Endothelial cell of umbilical vein (primary cell): ENCODE results near the gene GEMIN7. TPM values are rescaled to one million over a fixed set of nuclear protein-coding genes. Genes with fewer than 3 reads are reported as not detected.

Source experiments
- BruUV-seq: library from RNA; stranded (reverse); fragments of 400-500 nt; replicated peaks from 2 replicates; lab custom pipeline; 2021; lab: Mats Ljungman, UMichigan
- CTCF ChIA-PET: fragments of 300-600, 350-600 bp; sonication (Branson Sonifier 250); formaldehyde crosslinking; loops from one replicate; lab custom pipeline; 2021; ENCODE audit warnings: antibody characterized with exemption, inconsistent platforms; lab: Charles Lee
- POLR2A ChIA-PET: fragments of 300-600, 350-600 bp; sonication (Branson Sonifier 250); formaldehyde crosslinking; loops from one replicate; lab custom pipeline; 2021; ENCODE audit warnings: antibody characterized with exemption, inconsistent platforms; lab: Charles Lee
- DNase-seq: peaks from one replicate; pipeline ENCODE4 v3.0.0-alpha.2; 2011; ENCODE audit warnings: low read depth, low spot score
- FAIRE-seq: peaks from 2 replicates; lab custom pipeline; 2011; peaks lifted over from hg19 to GRCh38; lab: Jason Lieb, UNC
- H2AFZ ChIP-seq: 2 replicates; pipeline ENCODE4 v1.6.0; 2012; ENCODE audit warnings: low read depth, low read length, control low read depth, inconsistent platforms
- H3K27ac ChIP-seq: 2 replicates; pipeline ENCODE4 v1.5.1; 2011; ENCODE audit warnings: low read depth, mild to moderate bottlenecking, control low read depth, low read length, moderate library complexity; ENCODE audit not compliant: insufficient read depth
- H3K27me3 ChIP-seq, 2 experiments: 2 replicates each; pipeline versions ENCODE4 v1.6.0 to v1.6.1; 2011; ENCODE audit warnings: low read length in 2 of 2, mixed read lengths in 1 of 2; ENCODE audit not compliant: control insufficient read depth in 2 of 2, insufficient read depth in 2 of 2
- H3K36me3 ChIP-seq, 2 experiments: 2 replicates in 1 of 2; 3 replicates in 1 of 2; pipeline ENCODE4 v1.5.1; 2011; ENCODE audit warnings: low read length in 2 of 2, mild to moderate bottlenecking in 1 of 2, moderate library complexity in 1 of 2; ENCODE audit not compliant: control insufficient read depth in 2 of 2, insufficient read depth in 2 of 2; ENCODE audit errors: extremely low read depth in 1 of 2
- H3K4me1 ChIP-seq: 3 replicates; pipeline ENCODE4 v1.5.1; 2011; ENCODE audit warnings: mild to moderate bottlenecking, low read length; ENCODE audit not compliant: control insufficient read depth, insufficient read depth; ENCODE audit errors: extremely low read depth
- H3K4me2 ChIP-seq: 2 replicates; pipeline ENCODE4 v1.6.1; 2011; ENCODE audit warnings: low read length, control low read depth, mixed read lengths; ENCODE audit not compliant: insufficient read depth
- H3K4me3 ChIP-seq, 3 experiments: fragments of 200-600 bp in 1 of 3; sonication (generic), shearing (Covaris generic) in 1 of 3; replicated peaks in 1 of 3; 2 replicates each; pipeline ENCODE4 v1.5.1; 2011 to 2016; ENCODE audit warnings: control low read depth in 3 of 3, low read length in 3 of 3, mild to moderate bottlenecking in 2 of 3, inconsistent platforms in 1 of 3, low read depth in 1 of 3, moderate library complexity in 1 of 3; ENCODE audit not compliant: insufficient read depth in 1 of 3
- H3K79me2 ChIP-seq: 2 replicates; pipeline ENCODE4 v1.6.0; 2012; ENCODE audit warnings: low read length, inconsistent platforms; ENCODE audit not compliant: control insufficient read depth, insufficient read depth
- H3K9ac ChIP-seq: replicated peaks from 2 replicates; pipeline ENCODE3; 2011; ENCODE audit warnings: low read length, control low read depth; ENCODE audit not compliant: insufficient read depth; ENCODE audit errors: extremely low read depth
- H3K9me1 ChIP-seq: replicated peaks from 3 replicates; pipeline ENCODE4 v1.6.0; 2011; ENCODE audit warnings: mild to moderate bottlenecking, low read length; ENCODE audit not compliant: control insufficient read depth, insufficient read depth; ENCODE audit errors: extremely low read depth
- H3K9me3 ChIP-seq: replicated peaks from 2 replicates; pipeline ENCODE4 v1.5.1; 2012; ENCODE audit warnings: low read length, inconsistent platforms; ENCODE audit not compliant: control insufficient read depth, insufficient read depth
- H4K20me1 ChIP-seq: replicated peaks from 2 replicates; pipeline ENCODE3; 2011; ENCODE audit warnings: mild to moderate bottlenecking, low read length; ENCODE audit not compliant: control insufficient read depth, insufficient read depth; ENCODE audit errors: extremely low read depth
- CTCF ChIP-seq, 2 donors: IDR thresholded peaks; 1 replicate in 1 of 2; 2 replicates in 1 of 2; pipeline ENCODE4 v1.5.1; 2011; ENCODE audit warnings: low read length in 2 of 2, mild to moderate bottlenecking in 2 of 2, moderate library complexity in 2 of 2, control low read depth in 1 of 2, inconsistent platforms in 1 of 2, low read depth in 1 of 2; ENCODE audit not compliant: insufficient read depth in 1 of 2; ENCODE audit errors: extremely low read depth in 1 of 2
- EZH2 ChIP-seq: IDR thresholded peaks from 2 replicates; pipeline ENCODE4 v1.6.1; 2012; ENCODE audit warnings: borderline replicate concordance, low read depth, mild to moderate bottlenecking, moderate library complexity, low read length, inconsistent platforms; ENCODE audit not compliant: severe bottlenecking
- FOS ChIP-seq: IDR thresholded peaks from 2 replicates; pipeline ENCODE4 v1.6.1; 2011; ENCODE audit warnings: mild to moderate bottlenecking, low read length, moderate library complexity, borderline replicate concordance; ENCODE audit not compliant: insufficient read depth
- GATA2 ChIP-seq: IDR thresholded peaks from 2 replicates; pipeline ENCODE4 v1.7.0; 2011; ENCODE audit warnings: low read depth, mild to moderate bottlenecking, moderate library complexity, mixed read lengths, low read length; ENCODE audit not compliant: insufficient read length, insufficient read depth
- JUN ChIP-seq: IDR thresholded peaks from 2 replicates; pipeline ENCODE4 v1.6.1; 2011; ENCODE audit warnings: borderline replicate concordance, low read depth; ENCODE audit not compliant: insufficient read length, insufficient read depth
- MYC ChIP-seq: IDR thresholded peaks from one replicate; pipeline ENCODE4 v1.6.1; 2011; ENCODE audit warnings: mild to moderate bottlenecking, low read depth, low read length
- POLR2A ChIP-seq: IDR thresholded peaks from 2 replicates; pipeline ENCODE4 v1.6.1; 2012; ENCODE audit warnings: low read depth, mild to moderate bottlenecking, control low read depth, low read length
- POLR2AphosphoS5 ChIP-seq: IDR thresholded peaks from 2 replicates; pipeline ENCODE4 v1.6.1; 2012; ENCODE audit warnings: low read depth, mild to moderate bottlenecking, control low read depth, low read length, moderate library complexity; ENCODE audit not compliant: insufficient read depth
- dilution Hi-C: fragments of 300-500 bp; cut with MboI; formaldehyde crosslinking; loops from one replicate; pipeline ENCODE4 v1.15.0; 2019; ENCODE audit warnings: low sequenced_read_pairs; ENCODE audit not compliant: extremely low pct_ligation_motif_present
- intact Hi-C: fragments of 100-400 bp; cut with micrococcal nuclease; formaldehyde crosslinking; loops from one replicate; pipeline ENCODE4 v1.10.0; 2022
- polyA plus RNA-seq, 4 experiments: library from polyadenylated mRNA; depleted of rRNA in 3 of 4; stranded (reverse) in 3 of 4; unstranded in 1 of 4; fragments of >200 nt; gene quantifications; 2 replicates each; pipeline versions ENCODE4 v1.2.1 to v1.2.3, GENCODE V29; 2011 to 2012; ENCODE audit warnings: missing spikeins in 1 of 4
- total RNA-seq: library from RNA; stranded (reverse); gene quantifications from 2 replicates; pipeline ENCODE4 v1.2.3, GENCODE V29; 2021
- TF ChIP-seq, protein P1 (sequence below): IDR thresholded peaks from 2 replicates; pipeline ENCODE4 v1.6.1; 2011; ENCODE audit not compliant: insufficient read depth, insufficient read length

Gene GEMIN7
- total and polyA plus RNA-seq, 2 donors (not counting 3 experiments of a cell fraction or from before 2014, with no cell fraction given), result 34.2 to 53.7 TPM

DNA sequence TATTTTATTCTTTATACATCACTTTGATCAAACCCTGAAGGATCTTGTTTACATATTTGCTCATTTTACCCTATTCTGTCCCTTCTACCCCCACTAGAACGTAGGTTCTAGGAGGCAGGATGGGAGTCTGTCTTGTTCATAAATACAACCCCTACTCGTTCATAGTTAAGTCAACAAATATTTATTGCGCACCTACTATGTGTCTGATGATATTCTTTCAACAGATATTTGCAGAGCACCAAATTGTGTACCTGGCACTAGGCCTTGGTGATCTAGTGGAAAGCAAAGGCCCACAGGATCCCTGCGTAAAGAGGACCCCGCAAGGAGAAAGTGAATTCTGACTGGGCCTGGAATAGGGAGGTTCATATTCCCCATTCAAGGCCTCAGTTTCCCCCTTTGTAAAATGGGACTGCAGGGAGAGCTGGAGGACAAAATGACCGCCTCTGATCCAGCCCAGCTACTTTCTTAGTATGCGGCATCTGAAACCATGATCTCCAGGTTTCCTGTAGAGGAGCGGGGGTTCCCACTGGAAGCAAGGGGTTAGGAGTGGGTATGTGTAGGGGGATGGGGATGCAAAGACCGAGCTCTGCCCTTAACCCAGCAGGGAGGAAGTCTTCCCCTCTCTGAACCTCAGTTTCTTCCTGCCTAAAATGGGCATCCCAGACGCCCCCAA, 534 bp upstream of the GEMIN7 start:
- intact Hi-C loops (loop anchor here (1.0 to 5.0 kb wide), 2 partner anchors 13 to 41 kb away; partner anchors contain the start of gene CLASRP), dilution Hi-C loops (no loop called here)
- FAIRE-seq, result peak; percentile 12
- POLR2A ChIA-PET, result no interaction called here
- H3K9me1 ChIP-seq, result no peaks in the 10 kb centered on the region
- no peak overlapping the region for H3K27ac ChIP-seq
- BruUV-seq, result TSS peak; percentile 35
- no peaks in the 10 kb centered on the region for H4K20me1 ChIP-seq
- DNase-seq, result no peak
- H3K4me2 ChIP-seq, result peak overlapping the region; percentile 60
- peak overlapping the region; percentile 95 for H2AFZ ChIP-seq
- CTCF ChIA-PET, result interaction anchor here (0.7 to 2.0 kb wide), 3 partner anchors 10 to 19 kb away, joined by 3 to 16 read pairs (median 10); no protein-coding TSS in a partner anchor
- H3K27me3 ChIP-seq, result no peaks in the 10 kb centered on the region
- H3K4me1 ChIP-seq, result peaks cover 16% of the 10 kb centered on the region
- H3K4me3 ChIP-seq, result peak overlapping the region in 2 of 3 experiments; percentile 57 to 79
- no peaks in the 10 kb centered on the region for H3K9me3 ChIP-seq
- peaks cover 40% of the 10 kb centered on the region for H3K79me2 ChIP-seq
- no peak for TF ChIP-seq JUN
- TF ChIP-seq GATA2, result no peak
- TF ChIP-seq EZH2, result no peak
- TF ChIP-seq MYC, result no peak
- TF ChIP-seq, protein P1, sequence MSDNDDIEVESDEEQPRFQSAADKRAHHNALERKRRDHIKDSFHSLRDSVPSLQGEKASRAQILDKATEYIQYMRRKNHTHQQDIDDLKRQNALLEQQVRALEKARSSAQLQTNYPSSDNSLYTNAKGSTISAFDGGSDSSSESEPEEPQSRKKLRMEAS, result no peak
- TF ChIP-seq CTCF (IDR thresholded peaks at IDR 0.05; ENCODE audit: extremely low read depth in 1 of 2, insufficient read depth in 1 of 2, low read depth in 1 of 2, low read length in 2 of 2), result no peak
- no peak for TF ChIP-seq POLR2A
- TF ChIP-seq POLR2AphosphoS5, result no peak
- TF ChIP-seq FOS, result no peak
- peak overlapping the region; percentile 80 for H3K9ac ChIP-seq
- peaks cover 0 to 4% of the 10 kb centered on the region in 2 experiments for H3K36me3 ChIP-seq
